Pons (tissue), 1 donor: Measurements from ENCODE around the gene TPST1.
"Not testable (repeated sequence)": the region's sequence is repeated elsewhere in the genome, so short reads cannot be mapped to it uniquely, and the experiment has no call there.

Source experiments
- DNase-seq: peaks from one replicate; pipeline ENCODE4 v3.0.0-alpha.2; 2016; ENCODE audit warnings: low spot score

TPST1 gene

GRCh38 chr7:66379542-66380160 lies 174.5 kb downstream of the TPST1 start:
- DNase-seq = no peak

DNA sequence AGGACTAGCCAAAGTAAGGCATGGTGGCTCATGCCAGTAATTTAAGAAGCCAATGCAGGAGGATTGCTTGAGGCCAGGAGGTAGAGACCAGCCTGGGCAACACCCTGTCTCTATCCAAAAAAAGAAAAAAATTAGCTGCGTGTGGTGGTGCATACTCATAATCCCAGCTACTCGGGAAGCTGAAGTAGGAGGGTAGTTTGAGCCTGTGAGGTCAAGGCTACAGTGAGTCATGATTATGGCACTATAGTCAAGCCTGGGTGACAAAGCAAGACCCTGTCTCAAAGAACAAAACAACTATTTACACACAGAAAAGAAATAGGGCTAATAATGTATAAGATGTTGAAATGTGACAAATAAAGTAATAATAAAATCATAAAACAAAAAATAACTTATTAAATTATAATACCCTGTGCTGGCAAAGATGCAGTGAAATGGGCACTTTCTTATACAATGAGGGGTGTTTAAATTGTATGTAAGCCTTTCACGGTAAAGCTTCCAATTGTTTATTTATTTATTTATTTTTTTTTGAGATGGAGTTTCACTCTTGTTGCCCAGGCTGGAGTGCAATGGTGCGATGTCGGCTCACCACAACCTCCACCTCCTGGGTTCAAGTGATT lies 175.2 kb downstream of the TPST1 start:
- no peak for DNase-seq

- not testable (repeated sequence) for DNase-seq
Measured at GRCh38 chr7:66382182-66382923, 177.2 kb downstream of the TPST1 start.

DNA sequence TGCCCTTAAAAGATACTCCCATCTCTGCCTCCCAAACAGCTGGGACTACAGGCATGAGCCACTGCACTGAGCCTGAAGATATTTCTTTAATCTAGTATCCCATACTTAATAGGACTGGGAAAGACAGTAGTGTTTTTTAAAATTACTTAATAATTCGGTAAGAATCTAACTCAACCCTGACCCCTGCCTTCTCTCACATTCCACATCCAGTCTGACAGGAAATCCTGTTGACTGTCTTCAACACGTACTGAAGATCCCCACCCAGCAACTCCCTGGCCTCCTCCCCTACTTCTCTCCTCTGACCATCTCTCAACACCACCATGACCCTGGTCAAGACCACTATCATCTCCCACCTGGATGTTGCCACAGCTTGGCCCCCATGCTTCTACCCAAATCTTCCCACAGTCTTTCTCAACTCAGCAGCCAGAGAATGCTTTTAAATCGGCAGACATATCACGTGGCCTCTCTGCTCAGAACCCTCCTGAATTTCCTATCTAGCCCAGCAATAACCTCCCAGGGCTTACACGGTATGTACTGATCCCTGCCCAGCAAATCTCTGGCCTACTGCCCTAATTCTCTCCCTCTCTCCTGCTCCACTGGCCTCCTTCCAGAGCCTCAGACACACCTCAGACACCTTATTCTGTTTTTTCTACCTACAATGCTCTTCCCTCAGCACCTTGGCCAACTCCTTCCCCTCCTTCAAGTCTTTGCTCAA lies 180.2 kb downstream of the TPST1 start:
- DNase-seq = not testable (repeated sequence)

GRCh38 chr7:66395128-66395571 lies 190.0 kb downstream of the TPST1 start:
- not testable (repeated sequence) for DNase-seq

- not testable (repeated sequence) for DNase-seq
Measured at GRCh38 chr7:66396052-66396451, 190.9 kb downstream of the TPST1 start.

GRCh38 chr7:66398841-66399240 lies 193.7 kb downstream of the TPST1 start:
- DNase-seq = not testable (repeated sequence)

DNA sequence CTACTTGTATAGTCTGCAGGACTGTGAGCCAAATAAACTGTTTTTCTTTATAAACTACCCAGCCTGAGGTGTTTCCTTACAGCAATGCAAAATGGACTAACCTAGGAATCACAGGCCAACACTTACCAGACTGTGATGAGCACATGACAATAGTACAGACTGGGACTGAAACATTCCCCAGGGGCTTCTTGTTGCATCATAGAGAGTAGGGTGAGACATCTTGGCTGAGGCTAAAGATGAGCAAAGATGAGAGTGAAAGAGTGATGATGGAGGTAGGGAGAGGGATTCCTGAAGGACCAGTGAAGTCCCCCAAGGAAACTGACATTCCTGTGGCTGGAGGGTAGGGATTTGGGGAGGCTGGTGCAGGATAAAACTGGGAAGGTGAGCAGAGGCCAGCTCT lies 194.4 kb downstream of the TPST1 start:
- no peak for DNase-seq

DNA sequence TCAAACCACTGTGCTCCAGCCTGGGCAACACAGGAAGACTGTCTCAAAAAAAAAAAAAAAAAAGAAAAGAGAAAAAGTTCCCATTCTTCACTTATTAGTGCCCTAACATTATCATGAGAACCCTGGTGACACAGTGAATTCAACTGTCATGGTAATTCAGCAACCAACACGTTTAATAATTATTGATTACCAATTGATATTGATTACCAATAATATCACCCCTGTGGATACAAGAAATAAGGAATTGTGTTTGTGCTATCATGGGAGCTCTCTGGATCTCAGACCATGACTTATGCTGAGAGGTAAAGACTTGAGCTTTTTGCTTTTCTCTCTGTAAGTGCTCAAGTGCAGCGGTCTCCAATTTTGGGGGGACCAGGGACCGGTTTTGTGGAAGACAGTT lies 195.3 kb downstream of the TPST1 start:
- no peak for DNase-seq

DNA sequence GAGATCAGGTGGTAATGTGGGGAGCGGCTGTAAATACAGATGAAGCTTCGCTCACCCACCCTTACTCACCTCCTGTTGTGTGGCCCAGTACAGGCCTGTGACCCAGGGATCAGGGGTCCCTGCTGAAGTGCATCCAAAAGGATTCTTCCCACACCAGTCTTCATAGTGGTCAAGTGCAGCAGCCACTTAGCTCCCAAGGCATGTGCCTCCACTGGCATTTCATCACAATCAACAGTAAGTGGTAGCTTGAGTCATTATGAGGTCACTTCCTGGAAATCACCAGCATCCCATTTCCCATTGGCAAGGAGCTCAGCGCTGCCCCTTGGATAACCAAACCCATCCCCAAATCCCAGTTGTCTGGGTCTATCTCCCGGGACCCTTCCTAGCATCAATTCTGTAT lies 196.0 kb downstream of the TPST1 start:
- DNase-seq = not testable (repeated sequence)

- not testable (repeated sequence) for DNase-seq
Measured at GRCh38 chr7:66401932-66402331, 196.8 kb downstream of the TPST1 start.

DNA sequence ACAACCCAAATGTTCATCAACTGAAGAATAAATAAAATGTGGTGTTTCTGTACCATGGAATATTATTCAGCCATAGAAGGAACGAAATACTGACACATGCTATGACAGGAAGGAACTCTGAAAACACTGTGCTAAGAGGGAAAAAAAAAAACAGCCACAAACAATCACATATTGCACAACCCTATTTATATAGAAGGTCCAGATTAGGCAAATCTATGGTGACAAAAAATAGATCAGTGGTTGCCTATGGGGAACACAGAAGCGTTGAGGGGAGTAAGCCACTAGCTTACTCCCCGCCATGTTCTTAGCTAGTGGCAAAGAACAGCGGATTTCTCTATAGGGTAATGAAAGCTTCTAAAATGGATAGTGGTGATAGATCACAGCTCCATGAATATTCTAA lies 198.4 kb downstream of the TPST1 start:
- no peak for DNase-seq

DNA sequence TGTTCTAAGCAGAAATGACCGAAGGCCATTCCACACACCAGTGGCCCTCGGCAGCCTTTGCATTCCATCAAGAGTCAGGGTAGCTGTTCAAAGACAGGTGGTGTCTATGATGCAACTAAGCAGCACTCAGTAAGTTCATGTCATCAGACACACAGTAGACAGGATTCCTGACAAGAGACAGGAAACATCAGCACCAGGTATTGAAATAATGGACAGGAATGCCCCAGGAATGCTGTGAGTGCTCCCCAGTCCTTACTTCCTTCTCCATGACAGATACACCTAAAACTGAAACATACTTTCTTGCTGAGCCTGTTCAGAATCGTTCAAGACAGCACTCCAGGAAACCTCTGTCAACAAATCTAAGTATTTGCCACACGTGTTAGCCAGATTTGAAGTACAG lies 204.4 kb downstream of the TPST1 start:
- no peak for DNase-seq
